Esophagus muscularis mucosa (tissue), 4 donors: ENCODE data around the gene GFOD1. TPM values are rescaled to one million over a fixed set of nuclear protein-coding genes. Genes with fewer than 3 reads are reported as not detected.

ENCODE experiments used
- DNase-seq: peaks from one replicate; pipeline ENCODE4 v3.0.0-alpha.2; 2017; ENCODE audit errors: extremely low spot score
- H3K27ac ChIP-seq, 4 donors: fragments of 200-600 bp; sonication (generic); replicated peaks in 1 of 4; 1 replicate in 3 of 4; 2 replicates in 1 of 4; pipeline ENCODE4 v1.5.1; 2016 to 2019; ENCODE audit warnings: mild to moderate bottlenecking in 1 of 4
- H3K27me3 ChIP-seq, 4 donors: fragments of 200-600 bp; sonication (generic); one replicate each; pipeline versions ENCODE4 v1.5.1 to v1.6.0; 2016 to 2019
- H3K36me3 ChIP-seq, 4 donors: fragments of 200-600 bp; sonication (generic); one replicate each; pipeline ENCODE4 v1.5.1; 2016 to 2019
- H3K4me1 ChIP-seq, 4 donors: fragments of 200-600 bp; sonication (generic); one replicate each; pipeline ENCODE4 v1.5.1; 2016 to 2019
- H3K4me3 ChIP-seq, 4 donors: fragments of 200-600 bp; sonication (generic); 1 replicate in 2 of 4; 2 replicates in 2 of 4; pipeline ENCODE4 v1.5.1; 2016 to 2019; ENCODE audit warnings: mild to moderate bottlenecking in 4 of 4, moderate library complexity in 1 of 4
- H3K9me3 ChIP-seq, 4 donors: fragments of 200-600 bp; sonication (generic); 1 replicate in 3 of 4; 2 replicates in 1 of 4; pipeline ENCODE4 v1.5.1; 2016 to 2019
- CTCF ChIP-seq, 3 experiments: fragments of 200-600 bp in 2 of 3; fragments of 450-650 bp in 1 of 3; sonication (generic) in 2 of 3; IDR thresholded peaks; one replicate each; pipeline ENCODE4 v1.5.1; 2017 to 2019; ENCODE audit warnings: antibody characterized with exemption in 3 of 3, mild to moderate bottlenecking in 2 of 3, moderate library complexity in 1 of 3
- EP300 ChIP-seq: sonication (generic); formaldehyde crosslinking; IDR thresholded peaks from one replicate; pipeline ENCODE4 v1.6.1; 2017; ENCODE audit warnings: antibody characterized with exemption
- POLR2A ChIP-seq: fragments of 450-650 bp; IDR thresholded peaks from one replicate; pipeline ENCODE4 v1.6.1; 2017; ENCODE audit warnings: antibody characterized with exemption, moderate library complexity, mild to moderate bottlenecking, low read depth
- POLR2AphosphoS5 ChIP-seq, 2 donors: sonication (generic); formaldehyde crosslinking; IDR thresholded peaks; one replicate each; pipeline ENCODE4 v1.6.1; 2017; ENCODE audit warnings: antibody characterized with exemption in 2 of 2
- WGBS: methylation state at CpG from one replicate; pipeline ENCODE4 v1.1.5; 2018; 5-methylcytosine and 5-hydroxymethylcytosine counted together
- intact Hi-C: fragments of 100-400 bp; cut with DNase I; formaldehyde crosslinking; loops from one replicate; pipeline ENCODE4 v1.15.1; 2023
- total RNA-seq, 4 donors: library from RNA; depleted of rRNA; stranded (reverse); fragments of >200 nt; gene quantifications; one replicate each; pipeline versions ENCODE4 v1.1.0 to v1.2.1, GENCODE V29; 2016

Gene GFOD1
- total RNA-seq, 4 donors from 2014 or later: 21.7 to 34.5 (median 25.8) TPM

- H3K27me3 ChIP-seq: no peaks in the 10 kb centered on the region
- no peak overlapping the region for H3K4me3 ChIP-seq
- WGBS: 95% methylated on average over 9 of the region's 9 CpGs
Measured at GRCh38 chr6:13352165-13352564, 135.2 kb downstream of the GFOD1 start.

GRCh38 chr6:13351271-13351670, 136.1 kb downstream of the GFOD1 start:
- H3K27me3 ChIP-seq: no peaks in the 10 kb centered on the region
- TF ChIP-seq POLR2AphosphoS5 (IDR thresholded peaks at IDR 0.05): no peak
- TF ChIP-seq EP300: no peak
- no peak for TF ChIP-seq POLR2A
- TF ChIP-seq CTCF (IDR thresholded peaks at IDR 0.05): no peak
- no peaks in the 10 kb centered on the region for H3K9me3 ChIP-seq
- H3K4me3 ChIP-seq: no peak overlapping the region
- H3K36me3 ChIP-seq: no peaks in the 10 kb centered on the region
- H3K4me1 ChIP-seq: peaks cover 17 to 24% (median 23%) of the 10 kb centered on the region in 4 donors
- DNase-seq: no peak
- H3K27ac ChIP-seq: no peak overlapping the region
- WGBS: 75% methylated on average over 12 of the region's 12 CpGs
- intact Hi-C loops: no loop called here

More at GRCh38 chr6:13352165-13352564, 135.2 kb downstream of the GFOD1 start:
- Histone ChIP-seq H3K9me3 (no peaks in the 10 kb centered on the region), H3K27ac (no peak overlapping the region), H3K4me1 (peaks cover 17 to 26% (median 24%) of the 10 kb centered on the region in 4 donors), H3K36me3 (no peaks in the 10 kb centered on the region)
- intact Hi-C loops: no loop called here
- no peak for TF ChIP-seq EP300
- no peak for TF ChIP-seq CTCF (IDR thresholded peaks at IDR 0.05)
- TF ChIP-seq POLR2A: no peak
- no peak for DNase-seq

- no peak overlapping the region for H3K4me3 ChIP-seq
Measured at GRCh38 chr6:13349811-13350506, 137.4 kb downstream of the GFOD1 start.

GRCh38 chr6:13348334-13349113, 138.9 kb downstream of the GFOD1 start:
- Histone ChIP-seq H3K4me1 (no peaks in the 10 kb centered on the region), H3K9me3 (no peaks in the 10 kb centered on the region), H3K36me3 (no peaks in the 10 kb centered on the region), H3K27me3 (no peaks in the 10 kb centered on the region), H3K4me3 (no peak overlapping the region), H3K27ac (no peak overlapping the region)
- TF ChIP-seq POLR2A: no peak
- TF ChIP-seq POLR2AphosphoS5 (IDR thresholded peaks at IDR 0.05): no peak
- TF ChIP-seq CTCF (IDR thresholded peaks at IDR 0.05): no peak
- TF ChIP-seq EP300: no peak
- WGBS: 83% methylated on average over 8 of the region's 8 CpGs
- no peak for DNase-seq
- intact Hi-C loops: no loop called here

More at GRCh38 chr6:13349811-13350506, 137.4 kb downstream of the GFOD1 start:
- no peaks in the 10 kb centered on the region for H3K36me3 ChIP-seq
- DNase-seq: no peak
- no peak overlapping the region for H3K27ac ChIP-seq
- intact Hi-C loops: no loop called here
- TF ChIP-seq POLR2AphosphoS5 (IDR thresholded peaks at IDR 0.05) (no peak), CTCF (IDR thresholded peaks at IDR 0.05) (no peak), POLR2A (no peak), EP300 (no peak)
- H3K9me3 ChIP-seq: no peaks in the 10 kb centered on the region
- 86% methylated on average over 7 of the region's 8 CpGs for WGBS
- H3K4me1 ChIP-seq: peaks cover 10 to 13% (median 11%) of the 10 kb centered on the region in 4 donors
- no peaks in the 10 kb centered on the region for H3K27me3 ChIP-seq
